CD1c-positive myeloid dendritic cell (primary cell): ENCODE data around the gene NEK6.

Experiments used
- DNase-seq: peaks from one replicate; pipeline ENCODE4 v3.0.0-alpha.2; 2016; ENCODE audit errors: extremely low spot score

The NEK6 gene

DNA sequence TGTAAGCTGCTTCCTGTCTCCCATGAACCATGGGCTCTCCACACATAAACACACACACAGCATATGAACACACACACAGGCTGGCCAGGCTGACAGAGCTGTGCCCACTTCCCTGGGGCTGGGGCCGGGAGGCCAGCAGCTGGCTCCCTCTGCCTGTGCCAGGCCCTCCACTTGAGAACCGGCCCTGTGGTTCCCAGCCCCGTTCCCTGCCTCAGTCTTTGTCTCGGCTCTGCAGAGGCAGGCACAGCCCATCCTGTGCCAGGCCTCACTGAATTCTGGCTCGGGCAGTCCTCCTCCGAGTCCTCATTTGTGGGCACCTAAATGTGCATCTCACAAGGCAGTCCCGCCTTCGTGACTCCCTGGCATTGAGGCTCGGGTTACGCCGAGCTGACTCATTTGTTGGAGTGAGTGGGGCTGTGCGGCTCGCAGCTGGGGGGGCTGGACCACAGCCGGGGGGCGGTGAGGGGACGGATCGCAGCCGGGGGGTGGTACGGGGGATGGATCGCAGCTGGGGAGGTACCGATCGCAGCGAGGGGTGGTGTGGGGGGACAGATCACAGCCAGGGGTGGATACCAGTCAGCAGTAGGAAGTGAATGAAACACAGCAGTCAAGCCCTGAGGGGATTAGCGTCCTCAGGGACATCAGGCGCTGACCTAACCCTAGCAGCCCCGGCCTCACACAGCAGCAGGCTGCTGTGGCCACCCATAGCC is 85.2 kb downstream of the NEK6 start:
- no peak for DNase-seq

DNA sequence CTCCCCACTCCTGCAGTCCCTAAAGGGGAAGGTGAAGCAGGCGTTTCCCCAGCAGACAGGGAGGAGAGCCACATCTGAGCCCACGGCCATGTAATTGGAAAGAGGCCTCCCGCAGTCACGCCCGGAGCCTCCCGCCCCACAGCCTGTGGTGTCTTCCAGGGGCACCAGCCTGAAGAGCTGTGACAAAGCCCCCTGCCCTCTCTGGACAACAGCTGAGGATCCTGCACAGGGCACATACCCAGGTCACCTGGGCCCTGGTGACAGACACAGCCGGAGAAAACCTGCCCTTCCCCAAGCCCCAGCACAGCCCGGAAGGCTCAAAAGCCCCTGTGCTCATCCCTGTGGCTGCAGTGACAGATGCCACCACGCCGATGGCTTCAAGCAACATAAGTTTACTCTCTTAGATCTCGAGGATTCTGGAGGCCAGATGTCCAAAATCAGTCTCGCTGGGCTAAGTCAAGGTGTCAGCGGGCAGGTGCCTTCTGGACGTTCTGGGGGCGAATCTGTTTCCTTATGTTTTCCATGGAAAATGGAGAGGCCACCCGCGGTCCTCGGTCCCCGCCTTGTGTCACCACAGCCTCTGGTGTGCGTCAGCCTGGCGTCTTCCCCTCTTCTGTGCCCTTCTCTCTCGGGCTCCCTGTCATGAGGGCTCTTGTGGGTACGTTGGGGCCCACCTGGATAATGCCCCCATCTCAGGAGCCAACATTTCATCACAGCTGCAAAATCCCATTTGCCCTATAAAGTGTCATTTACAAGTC is 86.0 kb downstream of the NEK6 start:
- no peak for DNase-seq

DNA sequence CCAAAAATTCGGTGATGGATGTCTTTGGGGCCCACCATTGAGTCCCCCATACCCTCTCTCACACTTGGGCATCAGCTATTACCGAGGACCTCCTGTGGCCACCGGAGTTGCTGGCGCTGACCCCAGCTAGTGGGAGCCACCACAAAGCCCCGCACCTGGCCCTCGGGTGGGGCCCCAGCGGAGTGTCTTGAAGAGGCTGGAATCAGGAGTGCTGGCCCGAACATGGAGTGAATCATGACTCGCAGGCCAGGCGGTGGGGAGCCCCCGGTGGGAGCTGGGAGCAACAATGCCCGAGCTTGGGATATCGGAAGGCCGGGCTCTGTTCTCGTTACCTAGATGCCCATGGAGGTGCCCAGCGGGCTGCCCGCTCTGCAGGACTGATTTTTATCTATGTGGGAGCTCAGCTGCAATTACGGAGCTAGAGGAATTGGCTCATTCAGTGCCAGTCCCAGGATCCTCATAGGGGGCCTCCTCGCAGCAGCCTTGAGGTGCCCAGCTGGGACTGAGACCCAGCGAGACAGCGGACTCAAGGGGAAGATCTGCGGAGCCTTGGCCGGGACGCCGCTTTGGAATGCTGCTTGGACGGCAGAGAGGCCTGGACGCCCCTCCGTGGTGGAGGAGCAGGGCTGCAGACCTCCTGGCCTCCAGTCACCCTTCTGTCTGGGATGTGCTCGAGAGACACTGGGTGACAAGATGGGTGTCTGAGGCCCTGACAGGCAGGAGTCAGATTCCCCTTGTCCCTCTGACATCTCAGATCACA is 86.7 kb downstream of the NEK6 start:
- no peak for DNase-seq

DNA sequence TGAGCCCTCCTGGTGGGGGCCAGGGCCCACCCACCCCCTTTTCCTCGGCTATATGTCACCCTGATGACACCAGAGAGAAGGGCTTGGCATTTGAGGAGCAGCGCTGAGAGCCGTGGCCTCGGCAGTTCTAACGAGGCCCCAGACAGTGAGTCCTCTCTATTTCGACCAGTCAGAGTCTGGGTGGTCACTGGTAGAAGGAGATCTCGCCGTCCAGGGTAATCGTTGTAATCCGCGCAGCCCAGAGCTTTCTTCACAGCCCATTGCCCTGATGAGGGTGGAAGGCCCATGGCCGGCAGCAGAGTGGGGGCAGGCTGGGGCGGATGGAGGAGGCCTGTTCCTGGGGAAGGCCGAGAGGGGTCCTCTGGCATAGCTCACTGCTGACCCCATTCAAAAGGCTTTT is 87.3 kb downstream of the NEK6 start:
- DNase-seq, result no peak

DNA sequence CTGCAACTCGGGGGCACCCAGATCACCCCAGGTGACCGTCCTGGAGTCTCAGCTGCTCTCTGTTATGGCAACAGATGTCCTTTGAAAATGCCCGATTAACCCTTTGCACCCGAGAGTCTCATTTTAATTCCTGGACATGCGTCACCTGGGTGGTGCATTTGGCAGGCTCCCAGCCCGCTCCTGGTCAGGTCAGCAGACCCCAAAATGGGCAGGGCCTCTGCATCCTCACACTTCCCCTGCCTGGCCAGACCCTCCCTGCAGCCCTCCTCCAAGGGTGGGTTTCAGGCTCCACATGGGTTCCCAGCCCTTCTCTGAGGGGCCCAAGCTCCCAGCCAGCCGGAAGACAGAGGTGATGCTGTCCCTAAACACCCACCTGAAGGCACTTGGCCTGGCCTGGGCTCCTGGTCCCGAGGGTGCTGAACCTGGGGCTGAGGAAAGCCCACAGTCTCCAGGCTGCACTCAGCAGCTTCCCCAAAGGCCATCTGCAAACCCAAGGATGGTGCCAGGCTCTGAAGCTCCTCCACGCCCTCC is 88.1 kb downstream of the NEK6 start:
- DNase-seq, result no peak

DNA sequence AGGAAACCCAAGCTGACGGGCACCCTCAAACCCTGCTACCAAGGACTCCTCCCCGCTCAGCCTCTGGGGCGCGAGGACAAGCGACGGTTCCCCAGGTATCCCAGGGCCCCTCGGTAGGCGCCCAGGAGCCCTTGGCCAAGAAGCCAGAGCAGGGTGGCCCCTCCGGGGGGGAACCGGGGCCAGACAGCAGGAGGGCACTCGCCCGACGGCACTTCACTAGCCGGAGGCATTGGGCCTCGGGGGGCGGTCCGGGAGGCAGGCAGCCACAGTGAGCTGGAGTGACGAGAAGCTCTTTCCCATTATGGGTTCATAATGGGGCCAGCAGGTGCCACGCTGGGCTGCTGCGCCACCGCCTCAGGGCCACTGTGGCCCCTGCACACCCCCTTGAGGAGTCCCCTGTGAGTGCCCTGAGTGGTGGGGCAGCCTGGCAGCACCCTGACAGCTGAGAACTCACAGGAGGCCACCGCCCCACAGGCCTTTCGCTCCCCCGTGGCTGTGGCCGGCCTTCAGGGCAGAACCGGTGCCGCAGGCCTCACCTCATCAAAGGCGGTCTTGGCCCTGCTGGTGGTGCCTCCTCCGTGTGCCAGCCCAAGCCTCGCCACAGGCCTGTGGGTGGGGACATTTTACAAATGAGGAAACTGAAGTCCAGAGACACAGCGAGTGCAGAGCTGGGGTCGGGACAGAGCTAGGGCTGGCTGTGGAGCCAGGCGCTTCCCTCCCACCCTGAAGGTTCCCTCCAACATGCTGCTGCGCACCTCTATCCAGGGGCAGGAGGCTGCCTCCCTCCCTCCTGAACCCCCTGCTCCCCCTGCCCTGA is 88.8 kb downstream of the NEK6 start:
- no peak for DNase-seq

DNA sequence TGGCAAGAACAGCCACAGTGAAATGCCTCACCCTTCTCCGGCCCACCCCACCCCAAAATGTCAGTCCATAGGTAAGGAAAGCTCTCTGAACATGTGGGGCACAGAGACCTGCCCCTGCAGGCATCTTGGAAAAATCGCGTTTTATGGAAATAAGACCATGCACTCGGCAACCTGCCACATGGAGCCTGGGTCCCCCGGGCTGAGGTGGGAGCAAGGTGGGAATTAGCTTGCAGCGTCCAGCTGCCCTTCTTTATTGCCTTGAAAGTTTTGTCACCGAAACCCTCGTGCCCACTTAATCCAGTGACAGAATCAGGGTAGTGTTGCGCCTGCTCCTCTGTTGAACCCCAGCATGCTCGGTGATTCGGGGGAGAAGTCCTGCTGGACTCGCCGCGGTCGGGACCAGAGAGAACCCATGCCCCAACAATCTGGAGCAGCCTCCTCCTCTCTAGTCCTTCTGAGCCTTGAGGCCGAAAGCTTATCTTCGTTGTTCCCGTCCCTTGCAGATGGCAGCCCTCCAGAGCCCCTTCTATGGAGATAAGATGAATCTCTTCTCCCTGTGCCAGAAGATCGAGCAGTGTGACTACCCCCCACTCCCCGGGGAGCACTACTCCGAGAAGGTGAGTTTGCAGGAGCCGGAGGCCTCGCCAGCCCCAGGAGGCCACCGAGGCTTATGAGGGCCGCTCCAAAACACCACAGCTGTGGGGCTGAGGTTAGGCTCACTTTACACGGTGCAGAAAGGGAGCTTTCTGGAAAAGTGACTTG is 89.6 kb downstream of the NEK6 start:
- no peak for DNase-seq

DNA sequence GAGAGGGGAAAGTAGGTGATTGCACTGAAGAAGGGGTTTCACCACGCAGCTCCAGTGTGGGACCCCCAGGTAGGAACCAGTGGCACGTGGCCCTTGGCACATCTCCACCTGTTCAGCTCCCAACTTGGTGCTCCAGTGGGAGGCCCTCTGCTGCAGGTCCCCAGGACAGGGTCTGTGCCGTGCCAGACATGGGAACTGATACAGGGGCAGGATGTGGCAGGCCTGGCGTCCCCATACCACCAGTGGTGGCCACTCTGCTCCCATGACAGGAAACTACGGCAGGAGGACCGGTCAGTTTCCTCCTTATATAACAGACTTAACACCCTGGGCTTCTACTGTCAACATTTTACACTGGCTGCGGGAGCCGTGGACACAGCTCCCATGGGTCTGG is 90.2 kb downstream of the NEK6 start:
- no peak for DNase-seq

DNA sequence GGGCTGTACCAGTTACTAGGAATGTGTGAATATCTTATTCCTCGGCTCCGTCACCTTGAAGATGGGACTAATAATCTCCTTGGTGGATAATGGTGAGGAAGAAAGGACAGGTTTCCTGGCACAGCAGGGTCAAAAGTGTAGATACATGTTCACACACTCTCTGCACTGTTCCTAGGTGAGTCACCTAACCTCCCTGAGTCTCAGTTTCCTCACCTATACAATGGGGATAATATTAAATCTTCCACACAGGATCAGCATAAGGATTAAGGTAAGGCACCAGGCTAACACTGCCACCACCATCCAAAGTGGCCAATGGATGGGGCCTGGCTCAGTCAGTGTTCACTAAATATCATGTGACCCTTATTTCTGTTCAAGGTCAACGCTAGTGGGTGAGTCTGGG is 90.6 kb downstream of the NEK6 start:
- no peak for DNase-seq

DNA sequence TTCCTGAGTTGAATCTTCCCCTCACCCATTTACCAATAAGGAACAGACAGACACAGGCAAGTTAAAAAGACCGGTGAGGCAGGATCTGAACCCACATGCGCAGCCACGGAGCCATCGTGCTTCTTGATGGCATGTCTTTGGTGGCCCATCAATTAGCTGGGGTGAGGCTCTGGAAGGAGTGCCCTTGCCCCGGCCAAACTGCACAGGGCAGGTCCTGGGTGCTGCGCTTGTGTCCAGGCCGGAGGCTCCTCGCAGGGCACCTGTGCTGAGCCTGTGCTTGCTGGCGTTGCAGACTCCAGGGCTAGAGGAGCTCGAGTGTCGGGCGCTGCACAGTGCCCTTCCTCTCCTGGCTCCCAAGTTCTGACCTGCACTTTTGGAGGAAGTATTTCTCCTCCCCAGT is 91.1 kb downstream of the NEK6 start:
- no peak for DNase-seq

DNA sequence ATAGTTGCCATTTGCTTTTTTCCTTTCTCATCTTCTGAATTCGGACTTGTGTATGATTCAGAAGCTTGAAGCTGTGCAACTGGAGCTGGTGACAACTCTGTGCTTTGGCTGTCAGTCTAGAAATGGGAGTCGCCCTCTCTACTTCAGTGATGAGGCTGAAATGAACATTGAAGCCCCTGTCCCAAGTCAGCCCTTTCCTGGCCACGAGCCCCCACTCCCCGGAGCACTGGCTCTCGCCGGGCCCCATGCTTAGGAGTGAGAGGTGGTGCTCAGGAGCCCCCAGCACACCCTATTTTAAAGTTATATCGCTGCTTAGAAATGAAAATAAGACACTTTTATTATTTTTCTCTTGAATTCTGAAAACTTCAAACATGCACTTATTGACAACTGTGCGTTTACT is 91.5 kb downstream of the NEK6 start:
- no peak for DNase-seq

DNA sequence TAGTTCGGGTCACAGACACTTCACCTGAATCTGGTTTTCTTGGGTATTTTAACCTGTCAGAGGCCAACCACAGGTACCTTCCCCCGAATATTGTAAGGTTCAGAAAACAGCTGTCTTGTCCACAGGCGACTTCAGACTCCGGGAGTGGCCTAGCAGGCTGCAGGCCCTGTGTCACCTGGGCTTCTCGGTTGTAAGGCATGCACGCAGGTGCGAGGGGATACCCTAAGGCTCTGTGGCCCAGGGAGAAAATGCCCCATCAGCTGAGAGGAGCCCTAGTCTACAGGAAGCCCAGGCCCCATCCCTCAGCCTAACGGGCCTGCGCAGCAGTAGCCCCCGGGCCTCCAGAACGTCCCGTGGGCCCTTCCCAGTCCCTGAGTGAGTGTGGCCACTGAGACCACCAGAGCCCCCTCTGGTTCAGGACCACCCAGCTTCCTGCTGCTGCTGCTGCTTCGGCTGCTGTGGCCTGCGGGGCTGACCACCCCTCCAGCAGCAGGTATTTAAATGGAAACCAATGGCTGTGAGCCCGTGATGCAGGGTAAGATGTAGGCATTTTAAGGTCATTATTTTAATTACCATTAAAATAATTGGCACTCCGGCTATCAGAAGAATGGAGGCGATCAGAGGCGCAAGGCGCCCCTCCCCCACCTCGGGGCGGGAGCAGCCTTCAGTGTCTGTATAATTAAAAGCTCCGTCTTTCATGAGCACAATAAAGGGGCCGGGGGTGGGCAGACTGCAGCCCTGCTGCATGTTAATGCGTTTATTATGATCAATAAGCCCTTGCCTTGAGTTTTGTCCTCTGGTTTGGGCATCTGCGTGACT is 92.1 kb downstream of the NEK6 start:
- no peak for DNase-seq

DNA sequence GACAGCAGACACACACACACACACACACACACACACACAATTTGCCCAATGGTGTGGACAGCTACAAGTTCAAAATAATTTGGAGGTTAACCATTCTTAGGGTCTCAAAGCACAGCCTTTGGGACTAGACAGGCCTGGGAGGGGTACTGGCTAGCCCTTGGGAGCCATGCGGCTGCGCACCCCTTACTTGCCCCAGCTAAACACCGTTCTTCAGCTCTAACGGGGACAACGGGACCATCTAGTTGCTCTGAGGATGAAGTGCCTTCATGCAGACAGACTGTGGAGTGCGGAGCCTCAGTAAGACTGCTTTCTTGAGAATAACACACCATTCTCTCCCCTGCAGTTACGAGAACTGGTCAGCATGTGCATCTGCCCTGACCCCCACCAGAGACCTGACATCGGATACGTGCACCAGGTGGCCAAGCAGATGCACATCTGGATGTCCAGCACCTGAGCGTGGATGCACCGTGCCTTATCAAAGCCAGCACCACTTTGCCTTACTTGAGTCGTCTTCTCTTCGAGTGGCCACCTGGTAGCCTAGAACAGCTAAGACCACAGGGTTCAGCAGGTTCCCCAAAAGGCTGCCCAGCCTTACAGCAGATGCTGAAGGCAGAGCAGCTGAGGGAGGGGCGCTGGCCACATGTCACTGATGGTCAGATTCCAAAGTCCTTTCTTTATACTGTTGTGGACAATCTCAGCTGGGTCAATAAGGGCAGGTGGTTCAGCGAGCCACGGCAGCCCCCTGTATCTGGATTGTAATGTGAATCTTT is 92.9 kb downstream of the NEK6 start:
- no peak for DNase-seq

DNA sequence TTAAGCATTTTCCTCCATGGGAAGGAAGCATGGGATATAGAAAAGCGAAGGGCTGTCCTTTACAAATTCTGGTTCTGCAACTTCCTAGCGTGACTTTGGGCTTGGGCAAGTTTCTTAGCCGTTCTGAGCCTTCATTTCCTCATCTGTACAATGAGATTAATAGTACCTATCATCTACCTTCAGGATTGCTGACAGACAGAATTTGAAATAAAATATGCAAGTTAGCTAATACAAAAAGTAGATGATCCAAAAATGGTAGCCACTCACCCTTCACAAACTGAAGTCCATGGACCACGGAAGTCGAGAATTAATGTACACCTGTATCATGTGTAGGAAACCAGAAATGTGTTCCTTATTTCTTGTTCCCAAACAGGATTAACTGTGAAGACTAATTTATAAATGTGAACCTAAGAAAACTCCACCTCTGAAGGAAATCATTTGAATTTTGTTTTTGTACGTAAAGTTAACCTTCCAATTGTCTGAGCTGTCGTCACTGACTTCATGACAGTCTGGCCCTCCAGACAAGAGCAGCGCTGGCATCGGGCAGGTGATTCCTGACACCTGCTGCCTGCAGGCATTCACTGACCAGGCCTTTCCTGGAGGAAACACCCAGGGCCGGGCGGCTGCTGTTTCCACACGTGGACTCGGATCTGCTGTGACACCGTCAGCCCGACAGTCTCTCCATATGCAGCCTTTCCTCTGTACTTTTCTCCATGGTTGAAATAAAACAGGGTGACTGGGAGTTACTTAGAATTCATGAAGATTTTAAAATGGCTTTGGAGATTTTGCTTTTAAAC is 94.1 kb downstream of the NEK6 start:
- no peak for DNase-seq

DNA sequence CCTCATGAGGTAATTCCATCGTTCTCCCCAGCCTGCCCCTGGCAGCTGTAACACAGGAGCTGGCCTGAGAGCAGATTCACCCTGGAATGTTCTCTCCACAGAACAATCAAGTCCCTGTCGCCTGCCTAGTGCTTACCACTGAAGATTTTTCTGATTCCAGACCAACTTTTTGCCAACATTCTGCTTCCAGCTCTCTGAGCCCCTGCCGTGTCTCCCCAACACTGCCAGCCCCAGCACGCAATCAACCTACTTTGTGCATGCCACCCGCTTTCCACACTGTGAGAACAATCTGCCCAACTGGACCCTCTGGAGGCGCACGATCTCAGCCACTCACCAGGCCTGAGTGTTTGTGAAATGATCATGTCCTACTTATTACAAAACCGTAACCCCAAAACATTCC is 94.9 kb downstream of the NEK6 start:
- DNase-seq, result no peak

DNA sequence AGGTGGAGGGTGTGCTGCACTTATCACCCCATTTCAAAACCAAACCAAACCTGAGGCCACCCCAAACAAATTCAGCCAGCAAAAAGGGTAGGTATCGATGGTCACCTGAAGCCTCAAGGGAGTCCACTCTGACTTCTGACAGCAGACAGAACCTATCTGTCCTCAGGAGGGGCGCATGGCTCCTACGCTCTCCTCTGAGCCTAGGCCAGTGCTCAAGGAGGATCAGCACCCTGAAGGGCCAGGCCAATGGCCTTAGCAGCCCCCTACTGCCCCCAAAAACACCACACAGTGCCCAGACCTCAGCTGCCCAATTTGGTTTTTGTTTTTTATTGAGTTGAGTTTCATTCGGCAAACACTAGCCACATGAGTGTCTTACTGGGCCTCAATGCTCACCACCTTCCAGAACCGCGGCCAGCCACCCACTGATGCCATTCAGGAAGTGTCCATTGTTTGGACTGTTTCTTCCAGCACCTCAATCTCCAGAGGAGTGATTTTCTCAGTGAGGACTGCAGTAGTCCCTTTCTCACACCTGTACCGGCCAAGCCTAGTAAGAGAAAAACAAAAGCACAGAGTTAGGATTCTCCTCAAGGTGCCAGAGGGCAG is 95.5 kb downstream of the NEK6 start:
- DNase-seq, result no peak

DNA sequence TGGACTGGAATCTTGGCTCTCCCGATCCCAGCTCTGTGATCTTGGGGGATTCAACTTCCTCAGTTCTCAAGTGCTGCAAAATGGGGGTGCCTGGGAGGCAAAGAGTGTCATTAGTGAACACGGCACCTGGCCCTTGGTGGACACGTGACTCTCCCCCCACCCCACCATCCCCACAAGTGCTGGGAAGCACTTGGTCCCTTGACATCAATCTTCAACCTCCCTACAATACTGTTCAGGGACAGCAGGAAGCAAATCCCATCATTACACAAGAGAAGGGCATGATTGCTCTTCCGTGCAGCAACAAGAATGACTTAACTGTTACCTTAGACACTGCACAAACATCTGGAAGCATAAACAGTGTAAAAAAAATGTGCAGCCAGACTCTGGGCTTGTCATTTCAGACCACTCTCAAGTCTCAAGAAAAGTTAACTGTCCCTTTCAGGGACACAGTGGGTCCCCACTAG is 96.1 kb downstream of the NEK6 start:
- no peak for DNase-seq
